ENCODE results near the gene INTS15. TPM values are rescaled to one million over a fixed set of nuclear protein-coding genes. Genes with fewer than 3 reads are reported as not detected.

The INTS15 gene
- polyA plus RNA-seq, 1 donor (not counting 4 experiments of a cell fraction or from before 2014, with no cell fraction given), result 11.9 TPM

GRCh38 chr7:6643915-6644625 lies 54.2 kb downstream of the INTS15 start:
- FAIRE-seq (no peak), DNase-seq (ENCODE audit: low read depth, low spot score) (no peak)
- H4K20me1 ChIP-seq (ENCODE audit: control insufficient read depth, extremely low read depth, insufficient read depth, low read length), result no peaks in the 10 kb centered on the region
- no peaks in the 10 kb centered on the region for H3K4me1 ChIP-seq (ENCODE audit: control insufficient read depth, extremely low read depth, insufficient read depth, low read length)
- H3K27me3 ChIP-seq (ENCODE audit: control insufficient read depth, extremely low read depth, insufficient read depth, low read length), result no peaks in the 10 kb centered on the region
- no peak overlapping the region for H3K4me2 ChIP-seq (ENCODE audit: control insufficient read depth, extremely low read depth, insufficient read depth, low read depth, low read length)
- peaks cover 13% of the 10 kb centered on the region for H3K79me2 ChIP-seq (ENCODE audit: control insufficient read depth, insufficient read depth, low read length)
- no peaks in the 10 kb centered on the region for H3K9me3 ChIP-seq (ENCODE audit: control insufficient read depth, low read depth, low read length)
- H3K4me3 ChIP-seq (ENCODE audit: control insufficient read depth in 2 of 3, extremely low read depth in 1 of 3, insufficient read depth in 2 of 3, low read depth in 1 of 3, low read length in 3 of 3), result no peak overlapping the region
- TF ChIP-seq EZH2 (IDR thresholded peaks at IDR 0.05; ENCODE audit: low read length) (no peak), CTCF (optimal IDR thresholded peaks at IDR 0.05 in 1 of 3, IDR thresholded peaks at IDR 0.05 in 1 of 3, conservative IDR thresholded peaks at IDR 0.05 in 1 of 3; ENCODE audit: extremely low read depth in 1 of 3, insufficient read depth in 2 of 3, low read length in 3 of 3) (no peak)
- no peaks in the 10 kb centered on the region for H3K9me1 ChIP-seq (ENCODE audit: control insufficient read depth, extremely low read depth, insufficient read depth, low read length)
- no peak overlapping the region for H2AFZ ChIP-seq (ENCODE audit: control insufficient read depth, low read length)
- H3K27ac ChIP-seq (ENCODE audit: control insufficient read depth, insufficient read depth, low read length), result no peak overlapping the region
- dilution Hi-C loops (cut with MboI; ENCODE audit: extremely low pct_ligation_motif_present, low sequenced_read_pairs), result no loop called here
- H3K9ac ChIP-seq (ENCODE audit: control insufficient read depth, extremely low read depth, insufficient read depth, low read length), result no peak overlapping the region
- H3K36me3 ChIP-seq (ENCODE audit: control insufficient read depth in 2 of 2, extremely low read depth in 1 of 2, insufficient read depth in 2 of 2, low read length in 2 of 2), result peaks cover 19 to 31% of the 10 kb centered on the region in 2 experiments

- Histone ChIP-seq H3K9me1 (ENCODE audit: control insufficient read depth, extremely low read depth, insufficient read depth, low read length) (no peaks in the 10 kb centered on the region), H3K4me3 (ENCODE audit: control insufficient read depth in 2 of 3, extremely low read depth in 1 of 3, insufficient read depth in 2 of 3, low read depth in 1 of 3, low read length in 3 of 3) (no peak overlapping the region), H3K9me3 (ENCODE audit: control insufficient read depth, low read depth, low read length) (no peaks in the 10 kb centered on the region), H3K9ac (ENCODE audit: control insufficient read depth, extremely low read depth, insufficient read depth, low read length) (no peak overlapping the region), H3K4me1 (ENCODE audit: control insufficient read depth, extremely low read depth, insufficient read depth, low read length) (no peaks in the 10 kb centered on the region), H4K20me1 (ENCODE audit: control insufficient read depth, extremely low read depth, insufficient read depth, low read length) (no peaks in the 10 kb centered on the region), H3K4me2 (ENCODE audit: control insufficient read depth, extremely low read depth, insufficient read depth, low read depth, low read length) (no peak overlapping the region), H3K36me3 (ENCODE audit: control insufficient read depth in 2 of 2, extremely low read depth in 1 of 2, insufficient read depth in 2 of 2, low read length in 2 of 2) (peaks cover 20 to 33% of the 10 kb centered on the region in 2 experiments), H3K27me3 (ENCODE audit: control insufficient read depth, extremely low read depth, insufficient read depth, low read length) (no peaks in the 10 kb centered on the region), H3K27ac (ENCODE audit: control insufficient read depth, insufficient read depth, low read length) (no peak overlapping the region), H3K79me2 (ENCODE audit: control insufficient read depth, insufficient read depth, low read length) (peaks cover 7% of the 10 kb centered on the region), H2AFZ (ENCODE audit: control insufficient read depth, low read length) (no peak overlapping the region)
- TF ChIP-seq CTCF (optimal IDR thresholded peaks at IDR 0.05 in 1 of 3, IDR thresholded peaks at IDR 0.05 in 1 of 3, conservative IDR thresholded peaks at IDR 0.05 in 1 of 3; ENCODE audit: extremely low read depth in 1 of 3, insufficient read depth in 2 of 3, low read length in 3 of 3) (no peak), EZH2 (IDR thresholded peaks at IDR 0.05; ENCODE audit: low read length) (no peak)
- no peak for FAIRE-seq
- dilution Hi-C loops (cut with MboI; ENCODE audit: extremely low pct_ligation_motif_present, low sequenced_read_pairs), result no loop called here
- no peak for DNase-seq (ENCODE audit: low read depth, low spot score)
Measured at GRCh38 chr7:6644728-6645127, 54.9 kb downstream of the INTS15 start.
